Islet of Langerhans (tissue), 1 donor: ENCODE measurements around the gene AFG1L.
"Not testable (repeated sequence)": the region's sequence is repeated elsewhere in the genome, so short reads cannot be mapped to it uniquely, and the experiment has no call there.

Experiments
- FAIRE-seq: peaks from one replicate; lab custom pipeline; 2011; peaks lifted over from hg19 to GRCh38; lab: Jason Lieb, UNC

The AFG1L gene

GRCh38 chr6:108524528-108525248 is 229.8 kb downstream of the AFG1L start:
- FAIRE-seq: no peak

GRCh38 chr6:108526739-108527174 is 231.9 kb downstream of the AFG1L start:
- peak; percentile 93 for FAIRE-seq

GRCh38 chr6:108528878-108529277 is 234.0 kb downstream of the AFG1L start:
- no peak for FAIRE-seq

- FAIRE-seq: no peak
Observed at GRCh38 chr6:108531332-108531731, 236.5 kb downstream of the AFG1L start.

- no peak for FAIRE-seq
Observed at GRCh38 chr6:108535114-108535742, 240.4 kb downstream of the AFG1L start.

- FAIRE-seq: not testable (repeated sequence)
Observed at GRCh38 chr6:108535920-108536535, 241.2 kb downstream of the AFG1L start.

GRCh38 chr6:108541843-108542759 is 247.2 kb downstream of the AFG1L start:
- peak; percentile 95 for FAIRE-seq

GRCh38 chr6:108543175-108543940 is 248.5 kb downstream of the AFG1L start:
- FAIRE-seq: no peak

- no peak for FAIRE-seq
Observed at GRCh38 chr6:108544606-108545005, 249.8 kb downstream of the AFG1L start.

GRCh38 chr6:108546079-108547049 is 251.5 kb downstream of the AFG1L start:
- FAIRE-seq: no peak

GRCh38 chr6:108549241-108549640 is 254.4 kb downstream of the AFG1L start:
- no peak for FAIRE-seq

GRCh38 chr6:108549741-108550140 is 254.9 kb downstream of the AFG1L start:
- FAIRE-seq: no peak

GRCh38 chr6:108550256-108550655 is 255.4 kb downstream of the AFG1L start:
- no peak for FAIRE-seq

- no peak for FAIRE-seq
Observed at GRCh38 chr6:108555399-108556052, 260.7 kb downstream of the AFG1L start.

- no peak for FAIRE-seq
Observed at GRCh38 chr6:108556250-108556649, 261.4 kb downstream of the AFG1L start.

GRCh38 chr6:108556866-108557493 is 262.1 kb downstream of the AFG1L start:
- FAIRE-seq: no peak

- FAIRE-seq: no peak
Observed at GRCh38 chr6:108557494-108558371, 262.9 kb downstream of the AFG1L start.

GRCh38 chr6:108558372-108559096 is 263.7 kb downstream of the AFG1L start:
- FAIRE-seq: no peak
